ENCODE data around the gene DNAJC13. TPM values are rescaled to one million over a fixed set of nuclear protein-coding genes. Genes with fewer than 3 reads are reported as not detected.
A peak's percentile ranks its signal among the peaks of the same experiment; 100 is the strongest.

DNAJC13 gene
- total RNA-seq, 1 experiment from 2014 or later = 33.7 TPM

DNA sequence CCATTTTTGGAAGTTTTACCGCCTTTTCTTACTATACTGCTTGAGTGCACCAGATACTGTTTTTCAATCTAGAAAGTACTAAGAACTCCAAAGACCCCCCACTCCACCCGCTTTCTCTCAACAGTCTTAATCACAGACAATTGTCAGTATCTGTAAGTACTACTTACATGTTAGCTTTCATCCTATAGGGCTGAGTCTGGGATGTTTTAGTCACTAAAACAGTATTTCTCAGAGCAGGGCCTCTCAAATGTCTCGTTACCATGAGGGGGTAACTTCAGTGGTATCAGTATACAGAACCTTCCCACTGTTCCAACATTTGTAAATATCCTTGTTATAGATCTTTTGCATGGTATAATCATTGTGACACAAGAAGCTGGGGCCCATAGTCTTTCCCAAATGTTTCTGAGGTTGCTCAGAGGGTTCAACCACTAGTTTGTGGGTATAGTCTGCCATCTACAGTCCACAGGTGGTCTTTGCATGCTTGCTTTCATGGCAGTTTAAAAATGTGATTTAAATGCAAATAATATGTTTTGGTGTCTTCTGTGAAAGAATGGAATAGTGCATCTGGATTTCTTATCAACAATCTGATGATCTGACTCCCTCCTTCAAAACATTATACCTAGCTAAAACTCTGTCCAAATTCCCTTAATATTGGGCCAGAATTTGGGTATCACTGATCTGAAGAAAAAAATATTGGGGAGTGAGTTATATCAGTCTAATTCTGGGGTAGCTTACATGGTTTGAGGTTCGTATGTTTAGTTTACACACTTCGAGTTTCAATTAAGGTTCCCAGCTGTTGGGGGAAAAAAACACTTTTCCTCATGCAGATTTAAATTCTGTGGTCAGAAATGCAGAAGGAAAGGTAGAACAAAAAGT is 18.0 kb upstream of the DNAJC13 start:
- Histone ChIP-seq H3K27me3 (no peaks in the 10 kb centered on the region), H3K4me3 (no peak overlapping the region), H3K9me3 (no peaks in the 10 kb centered on the region; the same call in 1 of the 2 replicates), H3K36me3 (no peaks in the 10 kb centered on the region)
- DNase-seq = peak; percentile 17

DNA sequence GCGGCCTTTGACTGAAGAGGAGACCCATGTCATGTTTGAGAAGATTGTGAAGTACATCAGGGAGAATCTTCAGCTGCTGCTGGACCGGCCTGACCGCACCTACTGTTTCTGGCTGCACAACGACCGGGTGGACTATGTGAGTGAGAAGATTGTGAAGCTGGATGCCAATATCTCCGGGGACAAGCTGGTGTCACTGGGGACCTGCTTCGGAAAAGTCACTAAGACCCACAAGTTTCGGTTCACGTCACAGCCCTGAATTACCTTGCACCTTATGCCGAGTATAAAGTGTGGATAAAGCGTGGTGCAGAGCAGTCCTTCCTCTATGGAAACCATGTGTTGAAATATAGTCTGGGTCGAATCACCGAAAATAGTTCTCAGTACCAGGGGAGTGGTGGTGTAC is 16.0 kb upstream of the DNAJC13 start:
- no peak for DNase-seq
- Histone ChIP-seq H3K27me3 (no peaks in the 10 kb centered on the region), H3K9me3 (no peaks in the 10 kb centered on the region; the same call in 1 of the 2 replicates), H3K4me3 (no peak overlapping the region), H3K36me3 (no peaks in the 10 kb centered on the region)

DNA sequence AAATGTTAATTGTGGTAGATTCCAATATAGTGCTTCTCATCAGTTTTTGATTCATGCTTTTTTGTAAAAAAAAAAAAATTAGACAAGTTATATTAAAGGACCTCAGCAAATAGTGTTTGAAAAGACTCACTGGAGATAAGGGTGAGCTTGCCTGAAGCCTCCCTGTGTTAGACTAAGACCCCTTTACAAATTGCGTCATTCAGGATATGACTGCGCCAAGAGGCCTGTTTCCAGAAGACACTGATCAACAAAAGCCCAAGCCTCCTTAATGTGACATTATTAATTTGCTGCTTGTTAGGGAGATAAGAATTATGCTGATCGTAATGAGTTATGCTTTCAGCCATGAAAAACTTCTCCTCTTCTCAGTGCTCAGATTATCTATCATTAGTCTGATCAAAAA is 13.0 kb upstream of the DNAJC13 start:
- no peak for DNase-seq
- H3K27me3 ChIP-seq = peaks cover 2% of the 10 kb centered on the region; the same call in 1 of the 2 replicates
- no peaks in the 10 kb centered on the region for H3K9me3 ChIP-seq
- no peak overlapping the region for H3K4me3 ChIP-seq
- no peaks in the 10 kb centered on the region for H3K36me3 ChIP-seq

DNA sequence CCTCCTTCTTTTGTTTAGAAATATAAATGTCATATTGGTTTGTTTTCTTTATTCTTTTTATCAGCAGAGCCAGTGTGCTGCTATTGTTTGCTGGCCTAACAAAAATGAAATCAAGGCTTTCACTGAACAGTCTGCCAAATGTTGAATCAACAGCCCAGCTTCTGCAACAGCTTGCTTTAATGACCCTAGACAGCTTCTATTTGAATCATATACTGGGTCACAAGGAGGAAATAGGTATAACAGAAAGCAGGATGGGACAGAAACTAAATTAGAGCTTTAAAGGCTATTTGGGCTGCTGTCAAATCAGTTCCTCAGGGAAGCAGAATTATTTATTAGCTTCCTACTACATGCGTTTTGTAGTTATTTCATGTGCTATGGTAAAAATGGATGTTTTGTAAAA is 12.1 kb upstream of the DNAJC13 start:
- no peak for DNase-seq
- Histone ChIP-seq H3K4me3 (no peak overlapping the region), H3K27me3 (peaks cover 2% of the 10 kb centered on the region; the same call in 1 of the 2 replicates), H3K9me3 (no peaks in the 10 kb centered on the region), H3K36me3 (no peaks in the 10 kb centered on the region)

DNA sequence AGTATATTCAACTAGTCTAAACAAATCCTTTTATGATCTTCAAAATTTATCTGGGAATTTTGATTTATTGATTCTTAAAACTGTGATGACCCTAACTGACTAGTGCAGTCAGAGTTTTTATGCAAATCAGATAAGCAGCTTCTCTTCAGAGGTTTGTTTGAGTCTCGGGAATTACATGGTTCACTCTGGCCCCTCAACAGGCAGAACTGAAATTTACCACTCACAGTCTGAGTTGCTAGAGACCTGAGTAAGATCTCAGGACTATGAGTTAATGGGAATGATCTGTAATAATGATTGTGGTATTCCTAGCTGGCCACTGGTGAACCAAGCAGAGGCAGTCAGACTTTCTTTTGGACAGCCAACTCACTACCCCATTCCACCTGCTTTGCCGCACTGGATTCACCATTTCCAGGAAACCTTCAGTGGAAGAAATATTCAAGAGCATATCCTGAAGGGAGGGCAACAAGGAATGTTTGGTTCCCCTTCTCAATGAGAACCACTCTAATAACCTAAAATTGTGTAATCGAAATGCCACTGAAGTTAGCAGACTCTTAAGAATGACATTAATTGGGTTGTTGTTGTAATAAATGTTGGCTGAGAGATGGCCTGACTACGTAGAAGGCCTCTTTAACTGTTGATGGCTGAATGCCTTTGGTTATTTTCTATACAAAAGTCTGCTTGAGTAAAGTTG is 11.5 kb upstream of the DNAJC13 start:
- H3K4me3 ChIP-seq = no peak overlapping the region
- H3K27me3 ChIP-seq = peaks cover 2% of the 10 kb centered on the region; the same call in 1 of the 2 replicates
- no peaks in the 10 kb centered on the region for H3K36me3 ChIP-seq
- no peak for DNase-seq
- H3K9me3 ChIP-seq = no peaks in the 10 kb centered on the region

DNA sequence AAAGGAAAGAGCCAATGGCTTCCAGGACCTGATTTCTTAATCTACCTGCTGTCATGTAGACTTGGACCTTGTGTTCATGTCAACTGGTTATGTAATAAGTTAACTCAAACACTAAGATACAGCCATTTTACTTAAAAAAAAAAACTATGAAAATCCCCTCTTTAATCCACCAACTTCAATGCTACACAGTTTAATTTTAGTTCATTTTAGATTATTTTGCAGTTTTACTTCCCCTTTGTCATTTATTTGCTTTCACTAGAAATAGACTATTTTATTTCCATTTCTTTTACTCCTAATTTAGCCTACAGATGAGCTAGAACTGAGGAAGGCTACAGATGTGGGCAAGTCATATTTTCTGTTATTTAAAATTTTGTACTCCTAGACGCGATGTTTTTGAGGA is 10.7 kb upstream of the DNAJC13 start:
- no peak for DNase-seq
- peaks cover 2% of the 10 kb centered on the region; the same call in 1 of the 2 replicates for H3K27me3 ChIP-seq
- H3K9me3 ChIP-seq = no peaks in the 10 kb centered on the region
- H3K36me3 ChIP-seq = no peaks in the 10 kb centered on the region
- H3K4me3 ChIP-seq = no peak overlapping the region

DNA sequence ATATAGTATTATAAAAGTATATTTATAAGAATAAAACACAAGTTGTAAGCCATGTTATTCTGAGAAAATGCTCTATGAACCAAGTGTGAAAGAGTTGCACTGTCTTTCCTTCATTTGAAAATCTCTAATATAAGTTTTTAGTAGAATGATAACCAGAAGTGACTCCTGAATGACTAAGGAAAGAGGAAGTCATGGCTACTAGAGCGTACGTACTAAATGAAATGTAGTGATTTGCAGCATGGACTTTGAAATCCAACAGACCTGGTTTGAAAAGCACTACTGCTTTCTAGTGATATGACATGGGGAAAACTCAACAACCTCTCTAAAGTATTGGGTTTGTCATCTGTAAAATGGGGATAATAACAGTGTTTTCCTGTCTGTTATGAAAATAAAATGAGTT is 10.3 kb upstream of the DNAJC13 start:
- DNase-seq = no peak
- no peaks in the 10 kb centered on the region for H3K36me3 ChIP-seq
- peaks cover 2% of the 10 kb centered on the region; the same call in 1 of the 2 replicates for H3K27me3 ChIP-seq
- H3K4me3 ChIP-seq = no peak overlapping the region
- H3K9me3 ChIP-seq = no peaks in the 10 kb centered on the region

DNA sequence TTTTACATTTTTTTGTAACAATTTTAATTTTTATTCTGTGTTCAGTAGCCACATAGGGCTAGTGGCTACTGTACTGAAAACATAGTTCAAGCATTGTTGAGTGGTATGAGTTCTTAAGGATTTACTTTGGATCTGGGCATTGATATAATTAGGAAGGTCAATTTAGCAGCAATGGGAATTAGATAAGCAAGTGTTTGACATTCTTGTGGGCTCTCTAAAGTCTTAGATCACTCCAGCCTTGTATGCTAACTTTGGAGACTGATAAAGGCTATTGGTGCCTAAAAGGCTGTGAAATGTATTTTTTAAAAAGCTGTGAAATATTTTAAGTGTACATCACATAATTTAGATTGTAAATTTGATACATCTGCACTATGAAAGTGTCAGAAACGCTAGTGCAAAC is 2.5 kb upstream of the DNAJC13 start:
- Histone ChIP-seq H3K9me3 (no peaks in the 10 kb centered on the region), H3K36me3 (peaks cover 5% of the 10 kb centered on the region), H3K4me3 (no peak overlapping the region), H3K27me3 (no peaks in the 10 kb centered on the region)
- no peak for DNase-seq

DNA sequence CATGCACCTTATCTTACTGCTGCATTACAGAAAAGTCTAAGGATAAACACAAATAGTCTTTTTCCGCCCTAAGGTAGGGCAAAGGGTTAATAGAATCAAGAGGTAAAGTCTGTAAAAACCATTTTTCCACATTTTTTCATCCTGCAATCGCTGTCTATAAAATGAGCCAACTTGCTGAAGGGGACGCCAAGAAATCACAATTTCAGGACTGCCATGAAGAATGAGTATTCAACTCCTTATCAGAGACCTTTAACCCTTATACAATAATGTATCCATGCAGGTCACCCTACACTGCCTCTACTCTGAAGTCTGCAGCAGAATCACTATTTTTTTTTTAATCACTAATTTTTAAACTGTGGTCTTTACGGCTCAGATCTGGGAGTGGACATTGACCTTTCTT is 1.1 kb upstream of the DNAJC13 start:
- Histone ChIP-seq H3K9me3 (no peaks in the 10 kb centered on the region), H3K4me3 (no peak overlapping the region), H3K36me3 (peaks cover 13% of the 10 kb centered on the region), H3K27me3 (no peaks in the 10 kb centered on the region)
- no peak for DNase-seq

DNA sequence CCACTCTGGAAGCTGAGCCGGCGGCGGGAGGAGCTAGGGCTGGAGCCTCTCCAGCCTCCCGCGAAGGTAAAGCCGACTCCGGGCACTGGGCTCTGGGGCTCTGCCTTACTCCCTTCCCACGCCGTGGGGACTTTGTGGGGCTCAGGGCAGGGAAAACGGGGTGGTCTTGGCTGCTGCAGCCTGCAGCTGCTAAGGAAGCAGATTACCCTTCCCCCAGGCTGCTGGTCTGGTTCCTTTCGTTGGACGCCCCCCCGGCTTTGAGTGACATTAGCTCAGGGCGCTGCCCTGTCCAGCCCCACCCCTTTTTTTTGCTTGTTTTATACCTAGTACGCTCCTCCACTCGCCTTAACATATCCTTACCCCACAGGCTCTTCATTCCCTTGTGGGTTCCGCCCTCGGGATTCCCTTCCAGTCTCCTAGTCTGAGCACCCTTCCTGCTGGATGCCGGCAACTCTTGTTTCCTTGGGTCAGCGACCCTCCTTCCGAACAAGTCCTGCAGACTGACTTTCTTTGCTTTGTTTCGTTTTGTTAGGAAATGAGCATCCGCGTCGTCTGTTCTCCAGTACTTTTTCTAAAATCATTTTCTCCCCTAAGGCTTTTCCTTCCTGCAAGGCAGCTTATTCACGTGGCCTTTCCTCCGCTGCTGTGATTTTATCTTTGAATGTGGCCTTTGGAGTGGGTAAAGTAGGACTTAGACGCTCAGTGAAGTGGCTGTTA is 551 bp downstream of the DNAJC13 start:
- Histone ChIP-seq H3K36me3 (peaks cover 17% of the 10 kb centered on the region), H3K9me3 (no peaks in the 10 kb centered on the region), H3K4me3 (peak overlapping the region; percentile 99), H3K27me3 (no peaks in the 10 kb centered on the region)
- peak; percentile 82 for DNase-seq

DNA sequence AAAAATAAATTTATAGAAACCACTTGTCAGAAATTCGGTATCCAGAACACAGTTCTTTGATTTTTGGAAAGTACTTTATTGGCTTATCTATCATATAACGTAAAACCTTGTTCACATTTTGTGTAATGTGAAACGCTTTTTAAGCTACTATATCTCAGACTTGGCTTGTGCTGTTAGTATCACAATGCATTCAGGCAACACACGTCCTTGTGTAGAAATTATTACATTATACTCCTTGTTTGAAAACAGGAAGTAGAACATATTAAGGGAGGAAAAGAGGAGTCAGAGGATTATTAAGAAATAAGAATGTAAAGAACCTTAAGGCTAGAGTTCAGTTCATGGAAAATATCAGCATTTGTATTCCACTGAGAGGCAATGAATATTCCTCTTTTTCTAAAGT is 1.6 kb downstream of the DNAJC13 start:
- DNase-seq = no peak
- no peaks in the 10 kb centered on the region for H3K9me3 ChIP-seq

DNA sequence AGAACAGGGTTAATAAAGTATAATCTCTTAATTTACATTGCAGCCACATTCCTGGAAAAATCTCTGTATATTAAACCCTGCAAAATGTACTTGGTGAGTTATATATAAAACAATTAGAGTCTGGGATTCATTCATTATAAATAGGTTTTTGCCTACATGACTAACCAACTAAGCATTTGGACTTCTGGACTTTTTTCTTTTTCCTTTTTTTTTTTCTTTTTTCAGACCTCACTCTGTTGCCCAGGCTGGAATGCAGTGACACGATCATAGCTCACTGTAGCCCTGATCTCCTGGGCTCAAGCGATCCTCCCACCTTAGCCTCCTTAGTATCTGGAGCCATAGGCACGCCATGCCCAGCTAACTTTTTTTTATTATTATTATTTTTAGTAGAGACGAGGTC is 4.5 kb downstream of the DNAJC13 start:
- H3K9me3 ChIP-seq = no peaks in the 10 kb centered on the region
- DNase-seq = peak; percentile 20

More for the DNA sequence above, 1.6 kb downstream of the DNAJC13 start:
- peaks cover 17% of the 10 kb centered on the region for H3K36me3 ChIP-seq
- H3K27me3 ChIP-seq = no peaks in the 10 kb centered on the region
- H3K4me3 ChIP-seq = peak overlapping the region; percentile 99

DNA sequence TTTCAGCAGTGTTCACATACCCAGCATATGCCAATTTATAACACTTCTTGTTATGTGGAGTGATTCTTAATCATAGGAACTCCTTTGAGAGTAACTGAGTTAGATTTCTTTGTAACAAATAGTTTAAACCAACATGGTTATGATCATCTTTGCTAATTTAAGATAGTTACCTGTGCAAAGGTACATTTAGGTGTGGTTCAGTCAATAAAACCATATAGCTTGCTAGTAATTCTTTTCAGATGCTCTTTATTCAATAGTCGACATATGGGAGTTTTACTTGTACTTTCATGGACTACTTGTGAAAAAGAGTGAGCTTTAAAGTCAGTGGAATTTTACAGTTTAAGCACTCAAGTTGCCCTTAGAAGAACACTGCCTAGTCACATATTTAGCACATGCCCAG is 5.2 kb downstream of the DNAJC13 start:
- H3K36me3 ChIP-seq = peaks cover 20% of the 10 kb centered on the region
- DNase-seq = no peak
- H3K9me3 ChIP-seq = no peaks in the 10 kb centered on the region
- no peaks in the 10 kb centered on the region for H3K27me3 ChIP-seq
- H3K4me3 ChIP-seq = no peak overlapping the region

More for the DNA sequence above, 4.5 kb downstream of the DNAJC13 start:
- no peak overlapping the region for H3K4me3 ChIP-seq
- peaks cover 20% of the 10 kb centered on the region for H3K36me3 ChIP-seq
- no peaks in the 10 kb centered on the region for H3K27me3 ChIP-seq

DNA sequence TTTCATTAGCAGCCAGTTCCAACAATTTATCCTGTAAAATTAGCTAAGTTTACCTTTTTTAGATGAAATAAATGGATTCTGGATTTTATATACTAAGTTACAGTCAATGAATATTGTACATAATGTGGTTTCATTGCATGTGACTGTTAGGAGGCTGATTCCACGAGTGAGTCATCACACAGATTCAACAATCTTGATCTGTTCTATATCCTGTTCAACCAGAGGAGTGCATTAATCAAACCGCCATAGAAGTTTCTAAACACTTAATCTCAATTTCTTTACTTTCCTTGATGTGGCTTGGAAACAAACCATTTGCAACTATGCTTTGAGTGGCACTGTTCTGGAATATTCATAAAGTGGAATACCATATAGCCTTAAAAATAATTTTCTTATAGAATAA is 15.3 kb downstream of the DNAJC13 start:
- H3K27me3 ChIP-seq = no peaks in the 10 kb centered on the region
- peak; percentile 39 for DNase-seq
- no peak overlapping the region for H3K4me3 ChIP-seq
- peaks cover 9% of the 10 kb centered on the region; the same call in 1 of the 2 replicates for H3K36me3 ChIP-seq
- no peaks in the 10 kb centered on the region for H3K9me3 ChIP-seq

DNA sequence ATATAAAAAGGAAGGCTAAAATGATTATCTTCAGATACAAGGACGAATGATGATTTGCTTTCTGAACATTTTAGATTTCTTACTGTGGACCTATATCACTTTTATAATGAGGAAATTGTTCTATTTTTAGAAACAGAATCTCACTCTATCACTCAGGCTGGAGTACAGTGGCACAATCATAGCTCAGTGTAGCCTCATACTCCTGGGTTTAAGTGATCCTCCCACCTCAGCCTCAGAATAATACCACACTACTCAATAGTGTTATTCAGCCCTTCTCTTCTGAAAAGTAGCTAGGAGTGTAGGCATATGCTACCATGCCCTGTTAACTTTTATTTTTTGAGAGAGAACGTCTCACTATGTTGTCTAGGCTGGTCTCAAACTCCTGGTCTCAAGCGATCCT is 15.8 kb downstream of the DNAJC13 start:
- no peak for DNase-seq
- H3K4me3 ChIP-seq = no peak overlapping the region
- no peaks in the 10 kb centered on the region for H3K9me3 ChIP-seq
- H3K27me3 ChIP-seq = no peaks in the 10 kb centered on the region
- peaks cover 9% of the 10 kb centered on the region; the same call in 1 of the 2 replicates for H3K36me3 ChIP-seq

DNA sequence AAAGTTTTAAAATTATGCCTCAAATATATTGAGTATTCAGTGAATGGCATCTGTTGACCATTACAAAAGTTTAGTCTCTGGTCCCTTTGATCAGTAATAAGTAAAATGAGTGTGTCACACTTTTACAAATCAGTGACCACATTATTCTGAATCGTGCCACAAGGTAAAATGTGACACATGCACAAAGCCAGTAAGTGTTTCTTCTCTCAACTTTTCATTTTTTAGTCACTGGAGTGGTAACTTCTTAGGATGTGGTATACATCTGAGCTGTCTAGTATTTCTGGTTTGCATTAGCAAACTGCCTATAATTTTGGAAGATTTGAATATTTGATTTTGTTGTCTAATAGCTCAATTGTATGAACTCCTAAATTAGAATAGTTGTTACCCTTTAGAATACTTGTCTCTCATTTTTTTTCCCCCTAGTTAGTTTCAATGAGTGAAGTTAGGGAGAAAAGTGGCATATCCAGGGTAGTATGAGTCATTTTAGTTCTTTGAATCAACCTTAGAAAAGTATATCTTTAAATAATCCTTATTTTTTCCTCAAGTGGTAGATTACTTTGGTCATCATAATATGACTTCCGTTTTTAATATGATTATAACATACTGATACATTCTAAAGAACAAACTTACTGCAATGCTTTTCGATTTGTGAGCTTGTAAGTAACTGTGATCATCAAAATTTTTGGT is 18.1 kb downstream of the DNAJC13 start:
- no peaks in the 10 kb centered on the region for H3K9me3 ChIP-seq
- DNase-seq = no peak
- no peak overlapping the region for H3K4me3 ChIP-seq
- H3K27me3 ChIP-seq = no peaks in the 10 kb centered on the region
- H3K36me3 ChIP-seq = peaks cover 10% of the 10 kb centered on the region

All from MG63 (cell line).